ENCODE results near the gene MLLT11. TPM values are rescaled to one million over a fixed set of nuclear protein-coding genes. Genes with fewer than 3 reads are reported as not detected.

MLLT11 gene
- total RNA-seq, 1 donor from 2014 or later, result 42.8 TPM

DNA sequence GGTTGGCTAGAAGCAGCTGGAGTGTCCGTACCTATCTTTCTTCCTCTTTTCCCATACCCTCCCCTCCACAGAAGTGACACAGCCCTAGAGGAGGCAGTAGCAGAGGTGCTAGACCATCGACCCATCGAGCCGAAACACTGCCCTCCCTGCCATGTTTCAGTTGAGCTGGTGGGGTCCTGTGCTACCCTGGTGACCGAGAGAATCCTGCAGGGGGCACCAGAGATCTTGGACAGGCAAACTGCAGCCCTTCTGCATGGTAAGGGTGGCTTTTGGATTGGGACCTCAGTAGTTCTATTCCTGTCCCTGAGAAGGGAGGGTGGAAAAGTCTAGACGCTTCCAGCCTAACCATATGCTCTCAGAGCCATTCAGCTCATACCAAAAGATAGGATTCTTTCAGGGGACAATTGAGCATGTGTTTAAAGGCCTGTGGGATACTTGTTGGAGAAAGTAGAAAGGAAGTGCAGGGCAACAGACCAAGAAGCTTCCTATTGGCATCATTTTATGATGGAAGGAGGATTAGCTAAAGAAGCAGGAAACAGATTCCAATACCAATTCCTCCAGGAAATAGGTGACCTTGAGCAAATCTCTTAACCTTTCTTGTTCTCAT lies 35.6 kb upstream of the MLLT11 start:
- no peak for DNase-seq (ENCODE audit: low spot score)
- Mint-ChIP-seq H3K4me3 (ENCODE audit: unreplicated experiment) (no peak overlapping the region), H3K4me1 (ENCODE audit: low read depth) (peaks cover 7% of the 10 kb centered on the region), H3K9me3 (ENCODE audit: low read depth) (no peaks in the 10 kb centered on the region), H3K27ac (ENCODE audit: unreplicated experiment) (peak overlapping the region; percentile 41), H3K36me3 (ENCODE audit: low read depth) (peaks cover 20% of the 10 kb centered on the region), H3K27me3 (ENCODE audit: low read depth) (no peaks in the 10 kb centered on the region)
- peak; percentile 80 for TF ChIP-seq CTCF (IDR thresholded peaks at IDR 0.05)

DNA sequence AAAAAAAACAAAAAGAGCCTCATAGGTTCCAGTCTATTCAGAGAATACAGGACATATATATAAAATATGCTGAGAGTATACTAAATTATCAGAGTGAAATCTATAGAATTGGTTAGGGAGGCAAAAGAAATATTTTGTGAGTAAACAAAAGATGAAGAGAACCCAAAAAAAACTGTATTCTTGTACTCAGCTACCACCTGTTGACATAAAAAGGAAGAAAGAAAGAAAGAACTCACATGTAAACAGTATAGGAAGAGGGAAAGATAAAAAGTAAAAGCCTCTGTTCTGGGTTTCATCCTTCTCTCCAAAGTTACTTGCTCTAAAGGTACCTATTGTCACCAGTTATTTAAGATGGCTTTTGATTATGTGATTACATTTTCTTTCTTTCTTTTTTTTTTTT lies 33.7 kb upstream of the MLLT11 start:
- TF ChIP-seq CTCF (IDR thresholded peaks at IDR 0.05), result no peak
- H3K36me3 Mint-ChIP-seq (ENCODE audit: low read depth), result peaks cover 22% of the 10 kb centered on the region
- H3K9me3 Mint-ChIP-seq (ENCODE audit: low read depth), result no peaks in the 10 kb centered on the region
- H3K27me3 Mint-ChIP-seq (ENCODE audit: low read depth), result no peaks in the 10 kb centered on the region
- DNase-seq (ENCODE audit: low spot score), result no peak
- H3K4me3 Mint-ChIP-seq (ENCODE audit: unreplicated experiment), result no peak overlapping the region
- H3K27ac Mint-ChIP-seq (ENCODE audit: unreplicated experiment), result no peak overlapping the region
- H3K4me1 Mint-ChIP-seq (ENCODE audit: low read depth), result peaks cover 7% of the 10 kb centered on the region

- Mint-ChIP-seq H3K9me3 (ENCODE audit: low read depth) (no peaks in the 10 kb centered on the region), H3K4me1 (ENCODE audit: low read depth) (no peaks in the 10 kb centered on the region), H3K27ac (ENCODE audit: unreplicated experiment) (no peak overlapping the region), H3K27me3 (ENCODE audit: low read depth) (no peaks in the 10 kb centered on the region), H3K4me3 (ENCODE audit: unreplicated experiment) (no peak overlapping the region), H3K36me3 (ENCODE audit: low read depth) (peaks cover 26% of the 10 kb centered on the region)
- TF ChIP-seq CTCF (IDR thresholded peaks at IDR 0.05), result no peak
- no peak for DNase-seq (ENCODE audit: low spot score)
Observed at GRCh38 chr1:151032164-151032563, 28.0 kb upstream of the MLLT11 start.

GRCh38 chr1:151035167-151035566 lies 25.0 kb upstream of the MLLT11 start:
- H3K4me1 Mint-ChIP-seq (ENCODE audit: low read depth), result no peaks in the 10 kb centered on the region
- H3K27ac Mint-ChIP-seq (ENCODE audit: unreplicated experiment), result no peak overlapping the region
- no peak for DNase-seq (ENCODE audit: low spot score)
- TF ChIP-seq CTCF (IDR thresholded peaks at IDR 0.05), result no peak
- no peaks in the 10 kb centered on the region for H3K27me3 Mint-ChIP-seq (ENCODE audit: low read depth)
- no peaks in the 10 kb centered on the region for H3K9me3 Mint-ChIP-seq (ENCODE audit: low read depth)
- no peak overlapping the region for H3K4me3 Mint-ChIP-seq (ENCODE audit: unreplicated experiment)
- H3K36me3 Mint-ChIP-seq (ENCODE audit: low read depth), result peaks cover 20% of the 10 kb centered on the region

DNA sequence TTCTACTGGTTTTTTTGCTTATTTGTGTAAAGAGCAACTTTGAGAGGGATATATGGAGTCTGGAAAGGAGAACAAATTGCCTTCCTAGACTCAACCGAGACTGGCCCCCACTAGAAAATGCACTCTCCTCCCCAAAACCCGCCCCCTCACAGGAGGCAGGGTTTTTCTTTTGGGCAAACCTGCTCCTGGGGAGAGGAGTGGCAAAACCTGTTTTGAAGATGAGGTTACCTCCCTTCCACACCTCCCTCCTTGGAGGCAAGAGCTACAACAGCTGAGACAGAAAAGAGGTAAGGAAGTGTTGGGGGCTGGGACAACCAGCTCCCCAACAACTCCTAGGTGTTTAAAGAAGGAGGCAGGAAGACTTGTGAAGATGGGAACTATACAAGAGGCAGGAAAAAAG lies 23.8 kb upstream of the MLLT11 start, which contains the start of gene BNIPL:
TSS of gene BNIPL (plus strand) at position 231 of the 400 bp plus-strand sequence. CDS start at position 371, 140 bp downstream.
- H3K4me3 Mint-ChIP-seq (ENCODE audit: unreplicated experiment), result no peak within 1 kb of the TSS
- no peaks in the 10 kb centered on the region for H3K27me3 Mint-ChIP-seq (ENCODE audit: low read depth)
- no peaks in the 10 kb centered on the region for H3K4me1 Mint-ChIP-seq (ENCODE audit: low read depth)
- DNase-seq (ENCODE audit: low spot score), result no peak
- no peak for TF ChIP-seq CTCF (IDR thresholded peaks at IDR 0.05)
- peaks cover 18% of the 10 kb centered on the region for H3K36me3 Mint-ChIP-seq (ENCODE audit: low read depth)
- H3K27ac Mint-ChIP-seq (ENCODE audit: unreplicated experiment), result peak within 1 kb of the TSS; percentile 36
- H3K9me3 Mint-ChIP-seq (ENCODE audit: low read depth), result no peaks in the 10 kb centered on the region
